Activated CD4-positive, alpha-beta T cell treated with anti-CD3 and anti-CD28 coated beads, Interleukin-2, amount 10 ng/mL, durations not matched to agents 24 days and 14 days (primary cell): ENCODE data around the gene PPP1R9B. TPM values are rescaled to one million over a fixed set of nuclear protein-coding genes. Genes with fewer than 3 reads are reported as not detected.
A peak's percentile ranks its signal among the peaks of the same experiment; 100 is the strongest.

ENCODE experiments used
- DNase-seq: peaks from one replicate; pipeline ENCODE4 v3.0.0; 2022
- H3K27ac Mint-ChIP-seq: one replicate; pipeline ENCODE4 v1.8.0; 2022; ENCODE audit warnings: mild to moderate bottlenecking, mixed read lengths
- H3K27me3 Mint-ChIP-seq: one replicate; pipeline ENCODE4 v1.8.0; 2022; ENCODE audit warnings: mixed read lengths
- H3K36me3 Mint-ChIP-seq: one replicate; pipeline ENCODE4 v1.8.0; 2022; ENCODE audit warnings: low read depth, mild to moderate bottlenecking, mixed read lengths
- H3K4me1 Mint-ChIP-seq: one replicate; pipeline ENCODE4 v1.8.0; 2021; ENCODE audit warnings: mixed read lengths
- H3K4me3 Mint-ChIP-seq: one replicate; pipeline ENCODE4 v1.8.0; 2022; ENCODE audit warnings: mild to moderate bottlenecking, moderate library complexity, mixed read lengths
- H3K9me3 Mint-ChIP-seq: one replicate; pipeline ENCODE4 v1.8.0; 2021; ENCODE audit warnings: mixed read lengths
- intact Hi-C: fragments of 100-400 bp; cut with micrococcal nuclease; formaldehyde crosslinking; loops from one replicate; pipeline ENCODE4 v1.15.1; 2023
- total RNA-seq: library from RNA; stranded (reverse); gene quantifications from 2 replicates; pipeline ENCODE4 v1.2.3, GENCODE V29; 2022

Gene PPP1R9B
- total RNA-seq, 1 donor from 2014 or later = 91.3 TPM

- Mint-ChIP-seq H3K27ac (peak within 1 kb of the TSS; percentile 93), H3K4me1 (peaks cover 24% of the 10 kb centered on the region), H3K4me3 (peak within 1 kb of the TSS; percentile 89), H3K36me3 (peaks cover 2% of the 10 kb centered on the region), H3K9me3 (no peaks in the 10 kb centered on the region), H3K27me3 (no peaks in the 10 kb centered on the region)
- DNase-seq = peak; percentile 99
- intact Hi-C loops = loop anchor here (1.0 to 2.0 kb wide), 5 partner anchors 38 to 387 kb away; partner anchors contain the start of gene ITGA3
Measured at GRCh38 chr17:50094753-50095619, 55.5 kb downstream of the PPP1R9B start, which contains the start of gene PDK2. Gene PDK2, plus strand, starts transcription at chr17:50095351. Its CDS starts 85 bp downstream, at chr17:50095436.

- Mint-ChIP-seq H3K4me3 (peak overlapping the region; percentile 89), H3K4me1 (peaks cover 22% of the 10 kb centered on the region), H3K36me3 (peaks cover 2% of the 10 kb centered on the region), H3K9me3 (no peaks in the 10 kb centered on the region), H3K27me3 (no peaks in the 10 kb centered on the region), H3K27ac (peak overlapping the region; percentile 93)
- DNase-seq = peak; percentile 96
- intact Hi-C loops = loop anchor here (1.0 to 2.0 kb wide), 4 partner anchors 37 to 203 kb away; partner anchors contain the start of gene ITGA3
Measured at GRCh38 chr17:50094243-50094752, 56.2 kb downstream of the PPP1R9B start.

DNA sequence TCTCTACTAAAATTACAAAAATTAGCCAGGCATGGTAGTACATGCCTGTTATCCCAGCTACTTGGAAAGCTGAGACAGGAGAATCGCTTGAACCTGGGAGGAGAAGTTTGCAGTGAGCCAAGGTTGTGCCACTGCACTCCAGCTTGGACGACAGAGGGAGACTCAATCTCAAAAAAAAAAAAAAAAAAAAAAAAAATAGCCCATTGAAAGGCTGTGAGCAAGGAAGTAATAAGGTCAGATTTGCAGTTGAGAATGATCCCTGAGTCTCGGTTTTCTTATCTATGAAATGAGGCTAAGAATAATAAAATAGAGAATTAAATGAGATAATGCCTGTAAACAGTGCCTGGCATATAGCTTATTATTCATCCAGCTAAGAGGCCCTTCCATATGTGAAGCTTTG lies 56.7 kb downstream of the PPP1R9B start:
- H3K4me1 Mint-ChIP-seq = peaks cover 22% of the 10 kb centered on the region
- DNase-seq = no peak
- no peak overlapping the region for H3K27ac Mint-ChIP-seq
- intact Hi-C loops = loop anchor here (1.0 to 2.0 kb wide), 4 partner anchors 37 to 203 kb away; partner anchors contain the start of gene ITGA3
- peaks cover 2% of the 10 kb centered on the region for H3K36me3 Mint-ChIP-seq
- peak overlapping the region; percentile 89 for H3K4me3 Mint-ChIP-seq
- no peaks in the 10 kb centered on the region for H3K27me3 Mint-ChIP-seq
- H3K9me3 Mint-ChIP-seq = no peaks in the 10 kb centered on the region

DNA sequence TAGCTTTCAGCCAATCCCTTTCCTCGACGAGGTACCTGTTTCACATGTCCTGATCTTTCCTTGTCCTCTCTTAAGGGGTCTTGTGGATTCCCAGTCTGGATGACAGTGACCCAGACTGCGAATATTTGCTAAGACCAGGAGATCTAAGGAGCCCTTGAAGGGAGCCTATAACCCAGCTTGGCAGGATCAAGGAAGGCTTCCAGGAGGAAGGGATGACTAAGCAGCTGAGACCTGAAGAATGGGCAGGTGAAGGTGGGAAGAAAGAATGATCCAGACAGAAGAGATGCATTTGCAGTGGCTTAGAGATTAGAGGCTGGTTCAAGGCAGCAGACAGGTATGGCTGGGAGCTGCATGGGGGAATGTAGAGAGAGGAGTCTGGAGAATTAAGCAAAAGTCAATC lies 57.2 kb downstream of the PPP1R9B start:
- H3K36me3 Mint-ChIP-seq = no peaks in the 10 kb centered on the region
- no peak overlapping the region for H3K4me3 Mint-ChIP-seq
- H3K4me1 Mint-ChIP-seq = peaks cover 22% of the 10 kb centered on the region
- DNase-seq = no peak
- H3K27me3 Mint-ChIP-seq = no peaks in the 10 kb centered on the region
- intact Hi-C loops = no loop called here
- no peak overlapping the region for H3K27ac Mint-ChIP-seq
- H3K9me3 Mint-ChIP-seq = no peaks in the 10 kb centered on the region

DNA sequence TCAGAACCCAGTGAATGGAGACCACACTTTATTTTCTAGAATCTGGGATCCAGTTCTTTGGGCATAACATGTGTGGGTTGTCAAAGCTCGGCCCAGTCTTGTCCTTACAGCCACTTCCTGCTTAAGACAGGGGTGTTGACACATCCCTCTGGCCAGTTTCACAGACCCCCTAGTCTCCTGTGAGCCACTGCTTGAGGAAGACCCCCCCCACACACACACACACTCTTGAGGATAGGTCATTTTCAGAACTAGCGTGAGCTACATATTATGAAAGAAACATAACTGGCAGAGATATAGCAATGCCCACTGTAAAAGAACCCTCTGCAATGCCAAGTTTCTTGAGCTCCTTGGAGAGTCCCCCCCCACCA lies 58.6 kb downstream of the PPP1R9B start:
- no peaks in the 10 kb centered on the region for H3K36me3 Mint-ChIP-seq
- intact Hi-C loops = no loop called here
- H3K27me3 Mint-ChIP-seq = no peaks in the 10 kb centered on the region
- no peak for DNase-seq
- peaks cover 22% of the 10 kb centered on the region for H3K4me1 Mint-ChIP-seq
- H3K4me3 Mint-ChIP-seq = no peak overlapping the region
- H3K27ac Mint-ChIP-seq = no peak overlapping the region
- no peaks in the 10 kb centered on the region for H3K9me3 Mint-ChIP-seq

DNA sequence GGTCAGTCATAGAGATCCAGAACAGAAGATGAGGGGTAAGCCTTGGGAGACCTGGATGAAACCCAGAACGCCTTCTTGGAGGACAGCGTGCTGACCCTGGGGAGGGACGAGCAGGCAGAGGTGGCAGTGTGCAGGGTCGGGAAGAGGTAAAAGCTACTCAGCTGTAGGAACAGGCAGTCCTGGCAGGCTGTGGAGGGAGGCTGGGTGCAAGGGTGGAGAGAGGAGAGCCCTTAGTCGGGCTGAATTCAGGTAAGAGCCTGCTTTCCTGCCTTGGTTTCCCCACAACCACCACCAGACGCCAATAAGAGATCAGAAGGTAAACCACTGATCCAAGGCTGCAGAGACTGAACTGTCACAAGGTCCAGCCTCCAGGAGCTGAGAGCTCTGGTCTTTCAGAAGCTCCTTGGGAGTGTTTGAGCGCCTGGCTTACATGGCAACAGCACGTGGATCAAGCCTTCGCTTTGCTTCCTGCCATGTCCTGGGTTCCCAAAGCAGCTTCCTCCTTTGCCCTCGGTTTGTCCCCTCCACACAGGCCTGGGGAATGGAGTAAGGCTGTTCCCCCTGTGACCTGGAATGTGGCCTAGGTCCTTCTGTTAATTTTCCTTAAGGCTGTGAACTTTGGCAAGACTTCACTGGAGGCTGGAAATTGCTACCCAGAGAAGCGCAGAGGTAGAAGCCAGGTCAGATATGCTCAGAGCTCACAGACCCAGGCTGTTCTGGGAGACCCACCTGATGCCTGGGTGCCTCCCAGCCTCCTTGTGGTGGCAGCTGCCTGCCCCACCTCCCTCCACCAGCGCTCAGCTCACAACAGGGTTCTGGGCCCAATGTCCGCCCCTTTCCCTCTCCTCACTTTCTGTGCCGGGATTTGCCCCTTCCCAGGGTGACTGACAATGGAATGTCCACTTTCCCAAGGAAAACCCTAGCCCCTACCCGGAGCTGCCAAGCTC lies 59.2 kb downstream of the PPP1R9B start:
- no peak overlapping the region for H3K27ac Mint-ChIP-seq
- H3K36me3 Mint-ChIP-seq = no peaks in the 10 kb centered on the region
- no peaks in the 10 kb centered on the region for H3K27me3 Mint-ChIP-seq
- no peak for DNase-seq
- peaks cover 21% of the 10 kb centered on the region for H3K4me1 Mint-ChIP-seq
- intact Hi-C loops = no loop called here
- H3K9me3 Mint-ChIP-seq = no peaks in the 10 kb centered on the region
- H3K4me3 Mint-ChIP-seq = no peak overlapping the region

DNA sequence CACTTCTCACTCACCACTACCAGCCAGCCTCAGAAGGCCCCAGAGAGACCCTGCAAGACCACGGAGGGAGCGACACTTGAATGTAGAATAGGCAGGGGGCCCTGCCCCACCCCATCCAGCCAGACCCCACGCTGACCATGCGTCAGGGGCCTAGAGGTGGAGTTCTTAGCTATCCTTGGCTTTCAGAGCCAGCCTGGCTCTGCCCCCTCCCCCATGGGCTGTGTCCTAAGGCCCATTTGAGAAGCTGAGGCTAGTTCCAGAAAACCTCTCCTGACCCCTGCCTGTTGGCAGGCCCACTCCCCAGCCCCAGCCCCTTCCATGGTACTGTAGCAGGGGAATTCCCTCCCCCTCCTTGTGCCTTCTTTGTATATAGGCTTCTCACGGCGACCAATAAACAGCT lies 60.4 kb downstream of the PPP1R9B start:
- no peak overlapping the region for H3K4me3 Mint-ChIP-seq

GRCh38 chr17:50088952-50089825 lies 61.3 kb downstream of the PPP1R9B start:
- Mint-ChIP-seq H3K9me3 (no peaks in the 10 kb centered on the region), H3K36me3 (no peaks in the 10 kb centered on the region)
- intact Hi-C loops = loop anchor here (10.0 kb wide), 1 partner anchor 234 kb away; no protein-coding TSS in a partner anchor

More for the DNA sequence above, 60.4 kb downstream of the PPP1R9B start:
- intact Hi-C loops = no loop called here
- H3K27ac Mint-ChIP-seq = no peak overlapping the region
- no peak for DNase-seq
- H3K36me3 Mint-ChIP-seq = no peaks in the 10 kb centered on the region
- peaks cover 11% of the 10 kb centered on the region for H3K4me1 Mint-ChIP-seq
- H3K9me3 Mint-ChIP-seq = no peaks in the 10 kb centered on the region
- no peaks in the 10 kb centered on the region for H3K27me3 Mint-ChIP-seq

DNA sequence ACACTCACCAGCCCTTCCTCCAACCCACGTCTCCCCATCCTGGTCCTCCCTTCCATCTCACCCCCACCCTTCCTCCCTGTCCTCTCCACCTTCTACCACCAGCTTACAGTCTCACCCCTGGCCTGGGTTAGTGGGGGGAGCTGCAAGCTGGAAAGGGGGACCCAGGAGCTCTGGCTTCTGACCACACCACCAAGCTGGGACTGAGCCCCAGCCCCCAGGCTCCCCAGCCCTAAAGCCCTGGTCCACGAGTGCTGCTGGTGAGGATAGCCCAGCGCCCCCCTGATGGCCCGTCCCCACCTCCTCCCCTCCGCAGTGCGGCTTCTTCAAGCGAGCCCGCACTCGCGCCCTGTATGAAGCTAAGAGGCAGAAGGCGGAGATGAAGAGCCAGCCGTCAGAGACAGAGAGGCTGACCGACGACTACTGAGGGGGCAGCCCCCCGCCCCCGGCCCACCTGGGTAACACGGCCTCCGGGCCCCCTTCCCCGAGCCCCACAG lies 62.5 kb downstream of the PPP1R9B start:
- no peaks in the 10 kb centered on the region for H3K9me3 Mint-ChIP-seq
- DNase-seq = no peak
- no peaks in the 10 kb centered on the region for H3K4me1 Mint-ChIP-seq
- intact Hi-C loops = loop anchor here (1.0 to 10.0 kb wide), 3 partner anchors 33 to 233 kb away; no protein-coding TSS in a partner anchor
- H3K4me3 Mint-ChIP-seq = no peak overlapping the region
- H3K36me3 Mint-ChIP-seq = no peaks in the 10 kb centered on the region
- H3K27ac Mint-ChIP-seq = no peak overlapping the region
- H3K27me3 Mint-ChIP-seq = no peaks in the 10 kb centered on the region

More at GRCh38 chr17:50088952-50089825, 61.3 kb downstream of the PPP1R9B start:
- no peak overlapping the region for H3K4me3 Mint-ChIP-seq
- peaks cover 2% of the 10 kb centered on the region for H3K4me1 Mint-ChIP-seq
- no peaks in the 10 kb centered on the region for H3K27me3 Mint-ChIP-seq
- H3K27ac Mint-ChIP-seq = no peak overlapping the region
- no peak for DNase-seq

DNA sequence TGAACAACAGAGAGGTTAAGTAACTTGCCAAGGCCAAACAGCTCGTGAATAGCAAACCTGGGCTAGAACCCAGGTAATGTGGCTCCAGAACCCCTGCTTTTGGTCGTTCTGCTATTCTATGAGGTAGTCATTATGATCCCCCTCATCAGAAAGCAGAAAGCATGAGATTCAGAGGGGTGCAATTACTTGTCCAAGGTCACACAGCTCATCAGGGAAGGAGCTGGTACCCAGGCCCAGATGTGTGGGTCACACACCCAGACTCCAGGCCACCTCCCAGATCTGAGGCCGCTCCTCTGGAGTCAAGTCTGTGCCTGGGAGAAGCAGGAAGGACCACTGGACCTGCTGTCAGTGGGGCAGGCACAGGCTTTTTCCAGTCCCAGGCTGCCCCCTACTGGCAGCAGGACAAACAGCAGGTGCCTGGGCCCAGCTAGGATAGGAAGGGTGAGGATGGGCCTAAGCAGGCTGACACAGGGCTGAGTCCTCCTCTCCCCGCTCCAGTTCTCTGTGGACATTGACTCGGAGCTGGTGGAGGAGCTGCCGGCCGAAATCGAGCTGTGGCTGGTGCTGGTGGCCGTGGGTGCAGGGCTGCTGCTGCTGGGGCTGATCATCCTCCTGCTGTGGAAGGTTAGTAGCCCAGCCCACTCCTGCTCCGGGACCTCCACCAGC lies 63.1 kb downstream of the PPP1R9B start:
- Mint-ChIP-seq H3K4me1 (no peaks in the 10 kb centered on the region), H3K27me3 (no peaks in the 10 kb centered on the region), H3K4me3 (no peak overlapping the region), H3K27ac (no peak overlapping the region), H3K9me3 (no peaks in the 10 kb centered on the region), H3K36me3 (no peaks in the 10 kb centered on the region)
- peak; percentile 95 for DNase-seq
- intact Hi-C loops = loop anchor here (1.0 to 10.0 kb wide), 3 partner anchors 33 to 233 kb away; no protein-coding TSS in a partner anchor
